ENCODE data around the gene TIMM17A. TPM values are rescaled to one million over a fixed set of nuclear protein-coding genes. Genes with fewer than 3 reads are reported as not detected.

Gene TIMM17A
- total and polyA plus RNA-seq, 4 donors, result 25.9 to 56.1 (median 35.2) TPM

GRCh38 chr1:201928266-201928665, 27.0 kb upstream of the TIMM17A start:
- Histone ChIP-seq H3K4me1 (ENCODE audit: control insufficient read depth in 5 of 5, insufficient read depth in 5 of 5, low read length in 5 of 5) (peaks cover 0 to 3% (median 0%) of the 10 kb centered on the region in 5 donors), H3K4me3 (no peak overlapping the region), H3K27me3 (ENCODE audit: control insufficient read depth in 3 of 3, insufficient read depth in 3 of 3, low read length in 2 of 3) (no peaks in the 10 kb centered on the region), H3K36me3 (ENCODE audit: control insufficient read depth in 4 of 4, insufficient read depth in 4 of 4, low read length in 4 of 4) (no peaks in the 10 kb centered on the region), H3K9me3 (ENCODE audit: control insufficient read depth in 4 of 4, insufficient read depth in 3 of 4, low read length in 3 of 4) (no peaks in the 10 kb centered on the region), H3K27ac (ENCODE audit: low read depth in 1 of 2, low read length in 1 of 2) (no peak overlapping the region), H3K9ac (ENCODE audit: insufficient read depth in 1 of 2, low read length in 2 of 2) (no peak overlapping the region)
- TF ChIP-seq, protein P1, sequence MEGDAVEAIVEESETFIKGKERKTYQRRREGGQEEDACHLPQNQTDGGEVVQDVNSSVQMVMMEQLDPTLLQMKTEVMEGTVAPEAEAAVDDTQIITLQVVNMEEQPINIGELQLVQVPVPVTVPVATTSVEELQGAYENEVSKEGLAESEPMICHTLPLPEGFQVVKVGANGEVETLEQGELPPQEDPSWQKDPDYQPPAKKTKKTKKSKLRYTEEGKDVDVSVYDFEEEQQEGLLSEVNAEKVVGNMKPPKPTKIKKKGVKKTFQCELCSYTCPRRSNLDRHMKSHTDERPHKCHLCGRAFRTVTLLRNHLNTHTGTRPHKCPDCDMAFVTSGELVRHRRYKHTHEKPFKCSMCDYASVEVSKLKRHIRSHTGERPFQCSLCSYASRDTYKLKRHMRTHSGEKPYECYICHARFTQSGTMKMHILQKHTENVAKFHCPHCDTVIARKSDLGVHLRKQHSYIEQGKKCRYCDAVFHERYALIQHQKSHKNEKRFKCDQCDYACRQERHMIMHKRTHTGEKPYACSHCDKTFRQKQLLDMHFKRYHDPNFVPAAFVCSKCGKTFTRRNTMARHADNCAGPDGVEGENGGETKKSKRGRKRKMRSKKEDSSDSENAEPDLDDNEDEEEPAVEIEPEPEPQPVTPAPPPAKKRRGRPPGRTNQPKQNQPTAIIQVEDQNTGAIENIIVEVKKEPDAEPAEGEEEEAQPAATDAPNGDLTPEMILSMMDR (IDR thresholded peaks at IDR 0.05; ENCODE audit: control extremely low read depth, extremely low read depth), result no peak
- 83 to 98% methylated on average over 3 of the region's 3 CpGs for WGBS, 2 donors
- no peak for ATAC-seq (ENCODE audit: insufficient read depth, low FRiP score)
- no peak for DNase-seq

DNA sequence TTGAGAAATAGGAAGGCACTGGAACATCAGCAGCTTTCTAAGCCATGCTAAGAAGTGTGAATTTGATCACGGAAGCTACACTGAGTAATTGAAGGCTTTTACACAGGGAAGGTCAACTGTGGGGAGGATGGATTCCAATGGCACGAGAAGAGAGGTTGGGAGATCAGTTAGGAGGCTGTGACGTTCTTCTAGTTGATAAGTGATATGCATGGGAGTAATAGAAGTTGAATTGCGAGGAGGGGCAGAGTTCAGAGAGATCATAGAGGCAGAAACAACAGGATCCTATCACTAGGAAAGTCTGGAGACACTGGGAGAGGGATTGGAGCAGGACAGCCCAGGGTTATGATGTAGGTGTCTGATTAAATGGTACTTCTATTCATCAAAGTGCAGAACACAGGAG, 25.2 kb upstream of the TIMM17A start:
- no peaks in the 10 kb centered on the region for H3K27me3 ChIP-seq (ENCODE audit: control insufficient read depth in 3 of 3, insufficient read depth in 3 of 3, low read length in 2 of 3)
- H3K4me3 ChIP-seq, result no peak overlapping the region
- H3K9me3 ChIP-seq (ENCODE audit: control insufficient read depth in 4 of 4, insufficient read depth in 3 of 4, low read length in 3 of 4), result no peaks in the 10 kb centered on the region
- no peak for ATAC-seq (ENCODE audit: insufficient read depth, low FRiP score)
- peaks cover 0 to 3% (median 0%) of the 10 kb centered on the region in 5 donors for H3K4me1 ChIP-seq (ENCODE audit: control insufficient read depth in 5 of 5, insufficient read depth in 5 of 5, low read length in 5 of 5)
- no peak overlapping the region for H3K9ac ChIP-seq (ENCODE audit: insufficient read depth in 1 of 2, low read length in 2 of 2)
- DNase-seq, result no peak
- TF ChIP-seq, protein P1 (IDR thresholded peaks at IDR 0.05; ENCODE audit: control extremely low read depth, extremely low read depth), result no peak
- WGBS, 2 donors, result 84 to 88% methylated on average over 4 of the region's 4 CpGs
- no peaks in the 10 kb centered on the region for H3K36me3 ChIP-seq (ENCODE audit: control insufficient read depth in 4 of 4, insufficient read depth in 4 of 4, low read length in 4 of 4)
- no peak overlapping the region for H3K27ac ChIP-seq (ENCODE audit: low read depth in 1 of 2, low read length in 1 of 2)

- no peak for ATAC-seq (ENCODE audit: insufficient read depth, low FRiP score)
- H3K36me3 ChIP-seq (ENCODE audit: control insufficient read depth in 4 of 4, insufficient read depth in 4 of 4, low read length in 4 of 4), result no peaks in the 10 kb centered on the region
- no peak overlapping the region for H3K9ac ChIP-seq (ENCODE audit: insufficient read depth in 1 of 2, low read length in 2 of 2)
- H3K27ac ChIP-seq (ENCODE audit: low read depth in 1 of 2, low read length in 1 of 2), result no peak overlapping the region
- no peak for DNase-seq
- TF ChIP-seq, protein P1 (IDR thresholded peaks at IDR 0.05; ENCODE audit: control extremely low read depth, extremely low read depth), result no peak
- no peak overlapping the region for H3K4me3 ChIP-seq
- H3K9me3 ChIP-seq (ENCODE audit: control insufficient read depth in 4 of 4, insufficient read depth in 3 of 4, low read length in 3 of 4), result no peaks in the 10 kb centered on the region
- H3K4me1 ChIP-seq (ENCODE audit: control insufficient read depth in 5 of 5, insufficient read depth in 5 of 5, low read length in 5 of 5), result peaks cover 0 to 3% (median 0%) of the 10 kb centered on the region in 5 donors
- no peaks in the 10 kb centered on the region for H3K27me3 ChIP-seq (ENCODE audit: control insufficient read depth in 3 of 3, insufficient read depth in 3 of 3, low read length in 2 of 3)
- WGBS, 2 donors, result 76 to 88% methylated on average over 5 of the region's 5 CpGs
These were observed 24.5 kb upstream of the TIMM17A start for GRCh38 chr1:201930803-201931202.

- Histone ChIP-seq H3K4me1 (ENCODE audit: control insufficient read depth in 5 of 5, insufficient read depth in 5 of 5, low read length in 5 of 5) (peaks cover 0 to 4% (median 0%) of the 10 kb centered on the region in 5 donors), H3K4me3 (no peak overlapping the region), H3K27ac (ENCODE audit: low read depth in 1 of 2, low read length in 1 of 2) (no peak overlapping the region), H3K9ac (ENCODE audit: insufficient read depth in 1 of 2, low read length in 2 of 2) (no peak overlapping the region), H3K36me3 (ENCODE audit: control insufficient read depth in 4 of 4, insufficient read depth in 4 of 4, low read length in 4 of 4) (no peaks in the 10 kb centered on the region), H3K9me3 (ENCODE audit: control insufficient read depth in 4 of 4, insufficient read depth in 3 of 4, low read length in 3 of 4) (no peaks in the 10 kb centered on the region), H3K27me3 (ENCODE audit: control insufficient read depth in 3 of 3, insufficient read depth in 3 of 3, low read length in 2 of 3) (no peaks in the 10 kb centered on the region)
- ATAC-seq (ENCODE audit: insufficient read depth, low FRiP score) (no peak), DNase-seq (peak in 1 of 3 donors; percentile 32)
- TF ChIP-seq, protein P1 (IDR thresholded peaks at IDR 0.05; ENCODE audit: control extremely low read depth, extremely low read depth), result no peak
- WGBS, 2 donors, result 60 to 66% methylated on average over 5 of the region's 5 CpGs
These were observed 21.4 kb upstream of the TIMM17A start for GRCh38 chr1:201933840-201934430.

Measured in lung (tissue), 12 donors.